HG03025 (cell line): ENCODE results near the gene FBXO36.

ENCODE experiments used
- ATAC-seq: cut with Tn5 transposase; IDR thresholded peaks from one replicate; pipeline ENCODE4 v1.9.1; 2021; ENCODE audit warnings: mild to moderate bottlenecking, moderate library complexity; ENCODE audit not compliant: unreplicated experiment, low FRiP score

The FBXO36 gene

DNA sequence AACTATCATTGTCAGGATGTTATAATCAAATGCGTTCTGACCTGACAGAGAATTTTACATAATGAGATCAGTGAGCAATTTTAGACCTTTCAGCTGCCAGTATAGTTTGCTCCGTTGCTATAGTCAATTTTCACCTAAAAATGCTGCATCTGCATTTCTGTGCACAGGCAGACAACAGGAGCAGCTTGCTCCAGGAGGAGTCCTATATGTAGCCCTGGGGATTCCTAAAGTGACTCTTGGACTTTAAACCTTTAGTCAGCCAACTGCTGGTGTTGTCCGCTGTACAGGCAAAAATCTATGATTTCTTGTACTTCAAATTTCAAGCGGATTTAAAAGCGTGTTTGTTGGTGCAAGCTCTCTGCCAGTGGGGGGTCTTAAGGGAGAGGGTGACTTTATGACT lies 120.7 kb downstream of the FBXO36 start:
- ATAC-seq, result no peak

DNA sequence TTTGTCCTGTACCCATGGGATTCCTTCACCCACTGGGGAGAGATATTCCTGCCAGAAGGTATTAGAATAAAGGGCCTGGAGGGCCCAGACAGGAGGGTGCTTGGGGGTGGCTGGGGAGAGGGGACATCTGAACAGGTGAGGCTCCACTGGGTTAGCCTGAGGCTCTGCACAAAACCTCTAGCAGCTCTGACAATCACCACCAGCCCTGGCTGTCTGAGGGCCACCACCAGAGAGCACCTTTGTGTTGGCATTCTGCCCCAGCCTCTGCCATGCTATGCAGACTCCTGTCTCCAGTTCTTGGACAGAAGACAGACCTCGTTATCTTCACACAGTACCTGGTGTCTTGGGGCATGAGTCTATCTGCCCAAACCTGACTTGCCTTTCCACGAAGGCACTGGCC lies 121.2 kb downstream of the FBXO36 start:
- no peak for ATAC-seq

GRCh38 chr2:230046491-230046890 lies 124.2 kb downstream of the FBXO36 start:
- ATAC-seq, result no peak

DNA sequence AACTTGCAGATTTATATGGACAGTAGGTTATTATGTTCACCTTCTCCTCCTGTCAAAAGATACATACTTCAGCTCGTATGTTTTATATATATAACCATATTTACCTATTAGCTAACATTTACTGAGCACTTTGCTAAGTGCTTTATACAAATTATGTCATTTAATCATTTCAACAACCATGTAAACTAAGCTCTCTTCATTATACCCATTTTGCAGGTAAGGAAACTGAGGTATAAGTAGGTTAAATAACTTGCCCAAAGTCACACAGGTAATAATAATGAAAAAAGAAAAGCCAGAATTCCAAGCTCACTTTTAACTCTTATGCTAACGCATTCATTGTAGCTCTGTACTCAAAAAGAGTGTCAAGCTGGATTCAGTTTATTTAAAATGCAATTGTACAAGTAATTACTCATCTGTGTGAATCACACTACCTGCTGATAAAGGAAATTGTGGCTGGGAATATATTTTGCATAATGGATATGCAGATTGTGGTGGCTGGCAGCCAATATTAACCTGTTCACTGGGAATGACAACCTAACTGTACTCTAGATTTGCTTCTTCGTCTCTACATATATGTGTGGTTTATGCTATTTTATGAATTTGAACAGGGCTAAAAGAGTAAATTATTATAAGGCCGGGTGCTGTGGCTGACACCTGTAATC lies 125.8 kb downstream of the FBXO36 start:
- ATAC-seq, result no peak

DNA sequence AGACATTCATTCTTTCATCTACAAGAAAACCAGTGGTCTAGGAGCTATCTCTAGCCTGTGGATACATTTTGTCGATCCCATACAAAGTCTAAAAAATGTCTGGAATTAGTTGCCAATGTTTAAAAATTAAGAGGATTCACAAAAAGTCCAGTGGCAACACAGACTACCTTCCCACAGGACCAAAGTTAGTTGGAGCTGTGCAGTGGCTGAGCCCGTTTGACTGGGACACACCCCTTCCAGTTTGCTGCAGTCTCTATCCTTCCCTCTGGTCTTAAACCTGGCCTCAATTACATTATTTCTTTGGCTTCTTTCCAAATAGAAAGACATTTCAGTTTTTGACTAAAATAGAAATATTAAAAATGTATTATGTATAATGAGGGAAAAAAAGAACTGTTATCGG lies 127.8 kb downstream of the FBXO36 start:
- no peak for ATAC-seq

DNA sequence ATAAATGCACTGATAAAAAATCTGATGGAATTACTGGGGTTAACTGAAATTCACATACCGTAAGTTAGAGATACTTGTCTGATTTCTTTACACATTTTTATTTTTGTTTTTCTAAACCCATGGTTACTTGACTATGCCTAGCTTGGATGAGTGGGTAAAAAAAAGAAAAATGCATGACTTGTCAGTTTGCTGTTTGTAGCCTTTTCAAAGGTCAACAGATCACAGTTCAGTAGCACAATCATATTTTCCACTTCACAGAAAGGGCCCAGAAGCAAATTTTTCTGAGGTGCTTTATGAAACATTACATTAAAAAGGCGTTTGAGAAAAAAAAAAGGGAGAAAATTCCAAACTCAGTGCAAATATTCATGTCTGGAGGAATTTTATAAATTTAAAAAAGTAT lies 130.0 kb downstream of the FBXO36 start:
- no peak for ATAC-seq

DNA sequence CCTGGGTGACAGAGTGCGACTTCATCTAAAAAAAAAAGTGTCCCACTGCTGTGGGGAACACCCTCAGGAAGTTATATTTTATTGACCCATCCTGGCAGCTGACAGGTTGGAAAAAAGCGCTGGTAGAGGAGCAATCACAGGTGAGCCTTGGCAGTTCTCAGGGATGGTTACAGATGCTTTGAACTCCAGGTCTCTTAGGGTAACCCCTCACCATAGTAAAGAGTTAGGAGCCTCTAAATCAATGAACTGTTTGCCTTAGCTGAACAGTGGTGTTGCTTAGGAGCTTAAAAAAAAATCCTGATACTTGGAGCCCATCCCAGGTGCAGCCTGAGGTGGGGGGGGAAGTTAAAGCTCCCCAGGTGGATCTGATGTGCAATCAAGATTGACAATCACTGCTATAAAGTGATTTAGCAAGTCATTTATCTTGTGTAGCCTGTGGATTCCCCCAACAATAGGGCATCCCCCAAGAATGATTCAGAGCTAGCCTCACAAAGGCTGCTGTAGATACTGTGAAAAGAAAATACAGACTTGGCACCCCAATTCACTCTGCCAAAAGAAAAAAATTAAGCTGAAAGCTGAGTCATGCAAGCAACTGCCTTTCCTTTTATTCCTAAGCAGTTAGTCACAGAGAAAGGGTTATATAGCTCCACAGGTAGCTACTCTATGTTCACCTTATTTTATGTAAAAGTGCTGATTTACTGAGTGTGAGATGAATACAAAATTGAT lies 131.6 kb downstream of the FBXO36 start:
- ATAC-seq, result no peak

- ATAC-seq, result no peak
Measured at GRCh38 chr2:230060672-230061293, 138.5 kb downstream of the FBXO36 start.
